ENCODE measurements around the gene ITGA1.

DNA sequence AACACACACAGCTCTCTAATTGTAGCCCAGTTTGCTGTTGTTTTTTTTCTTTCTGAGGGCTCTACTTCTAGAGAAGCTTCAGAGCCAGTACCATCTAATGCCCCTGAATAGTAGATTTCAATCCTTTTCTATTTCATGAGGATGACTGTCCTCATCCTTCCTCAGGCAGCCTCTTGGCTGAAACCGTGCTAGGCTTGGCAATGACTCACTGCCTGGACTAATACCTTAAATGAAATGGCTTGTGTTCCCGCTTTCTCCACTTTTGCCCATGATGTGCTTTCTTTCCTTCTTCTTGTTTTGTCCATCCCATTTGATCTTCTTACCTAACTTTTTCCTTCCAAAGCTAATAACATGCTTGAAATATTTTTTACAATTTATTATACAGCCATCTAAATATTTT lies 80.1 kb downstream of the ITGA1 start:
- TF ChIP-seq TAF1 (conservative IDR thresholded peaks at IDR 0.05) (no peak), YY1 (IDR thresholded peaks at IDR 0.05) (no peak), GABPA (IDR thresholded peaks at IDR 0.05 in 1 of 2, conservative IDR thresholded peaks at IDR 0.05 in 1 of 2) (no peak), SP1 (IDR thresholded peaks at IDR 0.05) (no peak), JUND (IDR thresholded peaks at IDR 0.05) (no peak)
- TF ChIP-seq, protein P1, sequence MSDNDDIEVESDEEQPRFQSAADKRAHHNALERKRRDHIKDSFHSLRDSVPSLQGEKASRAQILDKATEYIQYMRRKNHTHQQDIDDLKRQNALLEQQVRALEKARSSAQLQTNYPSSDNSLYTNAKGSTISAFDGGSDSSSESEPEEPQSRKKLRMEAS (IDR thresholded peaks at IDR 0.05) = no peak
- TF ChIP-seq, protein P2, sequence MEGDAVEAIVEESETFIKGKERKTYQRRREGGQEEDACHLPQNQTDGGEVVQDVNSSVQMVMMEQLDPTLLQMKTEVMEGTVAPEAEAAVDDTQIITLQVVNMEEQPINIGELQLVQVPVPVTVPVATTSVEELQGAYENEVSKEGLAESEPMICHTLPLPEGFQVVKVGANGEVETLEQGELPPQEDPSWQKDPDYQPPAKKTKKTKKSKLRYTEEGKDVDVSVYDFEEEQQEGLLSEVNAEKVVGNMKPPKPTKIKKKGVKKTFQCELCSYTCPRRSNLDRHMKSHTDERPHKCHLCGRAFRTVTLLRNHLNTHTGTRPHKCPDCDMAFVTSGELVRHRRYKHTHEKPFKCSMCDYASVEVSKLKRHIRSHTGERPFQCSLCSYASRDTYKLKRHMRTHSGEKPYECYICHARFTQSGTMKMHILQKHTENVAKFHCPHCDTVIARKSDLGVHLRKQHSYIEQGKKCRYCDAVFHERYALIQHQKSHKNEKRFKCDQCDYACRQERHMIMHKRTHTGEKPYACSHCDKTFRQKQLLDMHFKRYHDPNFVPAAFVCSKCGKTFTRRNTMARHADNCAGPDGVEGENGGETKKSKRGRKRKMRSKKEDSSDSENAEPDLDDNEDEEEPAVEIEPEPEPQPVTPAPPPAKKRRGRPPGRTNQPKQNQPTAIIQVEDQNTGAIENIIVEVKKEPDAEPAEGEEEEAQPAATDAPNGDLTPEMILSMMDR (IDR thresholded peaks at IDR 0.05; ENCODE audit: low read depth, low read length, missing input control) = no peak
- TF ChIP-seq, protein P3, sequence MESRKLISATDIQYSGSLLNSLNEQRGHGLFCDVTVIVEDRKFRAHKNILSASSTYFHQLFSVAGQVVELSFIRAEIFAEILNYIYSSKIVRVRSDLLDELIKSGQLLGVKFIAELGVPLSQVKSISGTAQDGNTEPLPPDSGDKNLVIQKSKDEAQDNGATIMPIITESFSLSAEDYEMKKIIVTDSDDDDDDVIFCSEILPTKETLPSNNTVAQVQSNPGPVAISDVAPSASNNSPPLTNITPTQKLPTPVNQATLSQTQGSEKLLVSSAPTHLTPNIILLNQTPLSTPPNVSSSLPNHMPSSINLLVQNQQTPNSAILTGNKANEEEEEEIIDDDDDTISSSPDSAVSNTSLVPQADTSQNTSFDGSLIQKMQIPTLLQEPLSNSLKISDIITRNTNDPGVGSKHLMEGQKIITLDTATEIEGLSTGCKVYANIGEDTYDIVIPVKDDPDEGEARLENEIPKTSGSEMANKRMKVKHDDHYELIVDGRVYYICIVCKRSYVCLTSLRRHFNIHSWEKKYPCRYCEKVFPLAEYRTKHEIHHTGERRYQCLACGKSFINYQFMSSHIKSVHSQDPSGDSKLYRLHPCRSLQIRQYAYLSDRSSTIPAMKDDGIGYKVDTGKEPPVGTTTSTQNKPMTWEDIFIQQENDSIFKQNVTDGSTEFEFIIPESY (IDR thresholded peaks at IDR 0.05) = no peak

All from liver (tissue), 3 donors.